MCF 10A (cell line): ENCODE measurements around the gene TPSB2. TPM values are rescaled to one million over a fixed set of nuclear protein-coding genes. Genes with fewer than 3 reads are reported as not detected.

Experiments
- BruUV-seq: library from RNA; stranded (reverse); fragments of 400-500 nt; replicated peaks from 2 replicates; lab custom pipeline; 2021; lab: Mats Ljungman, UMichigan
- CTCF ChIA-PET: fragments of 300-600 bp; sonication (Branson Sonifier 250); formaldehyde crosslinking; extraction: SDS; loops from one replicate; lab custom pipeline; 2021; ENCODE audit warnings: antibody characterized with exemption, inconsistent platforms; lab: Yijun Ruan, JAX
- POLR2A ChIA-PET: fragments of 300-600, 350-650 bp; sonication (Branson Sonifier 250); formaldehyde crosslinking; extraction: SDS; loops from one replicate; lab custom pipeline; 2020; ENCODE audit warnings: antibody characterized with exemption, inconsistent platforms; lab: Yijun Ruan, JAX
- DNase-seq: peaks from one replicate; pipeline ENCODE4 v3.0.0-alpha.2; 2018; ENCODE audit not compliant: unreplicated experiment
- H3K27ac Mint-ChIP-seq: one replicate; pipeline ENCODE4 v1.8.0; 2022; ENCODE audit warnings: mild to moderate bottlenecking, low read depth, mixed read lengths; ENCODE audit not compliant: unreplicated experiment
- H3K27me3 Mint-ChIP-seq: one replicate; pipeline ENCODE4 v1.8.0; 2022; ENCODE audit warnings: mixed read lengths; ENCODE audit not compliant: insufficient read depth, unreplicated experiment
- H3K36me3 Mint-ChIP-seq: one replicate; pipeline ENCODE4 v1.8.0; 2022; ENCODE audit warnings: mild to moderate bottlenecking, moderate library complexity, mixed read lengths; ENCODE audit not compliant: insufficient read depth, unreplicated experiment
- H3K4me1 Mint-ChIP-seq: one replicate; pipeline ENCODE4 v1.8.0; 2022; ENCODE audit warnings: mixed read lengths; ENCODE audit not compliant: insufficient read depth, unreplicated experiment
- H3K4me3 Mint-ChIP-seq: one replicate; pipeline ENCODE4 v1.8.0; 2022; ENCODE audit warnings: mild to moderate bottlenecking, moderate library complexity, mixed read lengths; ENCODE audit not compliant: unreplicated experiment
- H3K9me3 Mint-ChIP-seq: one replicate; pipeline ENCODE4 v1.8.0; 2022; ENCODE audit warnings: mixed read lengths; ENCODE audit not compliant: unreplicated experiment
- intact Hi-C: fragments of 100-400 bp; cut with micrococcal nuclease; formaldehyde crosslinking; loops from 2 replicates; pipeline ENCODE4 v1.14.1; 2022
- total RNA-seq: library from RNA; stranded (reverse); gene quantifications from 2 replicates; pipeline ENCODE4 v1.2.3, GENCODE V29; 2022
- TF ChIP-seq, protein P1 (sequence below): fragments of 200-600 bp; IDR thresholded peaks from one replicate; pipeline ENCODE4 v1.8.0; 2022; ENCODE audit warnings: antibody characterized with exemption, mild to moderate bottlenecking; ENCODE audit not compliant: unreplicated experiment

The TPSB2 gene
- total RNA-seq, 1 experiment from 2014 or later: not detected

DNA sequence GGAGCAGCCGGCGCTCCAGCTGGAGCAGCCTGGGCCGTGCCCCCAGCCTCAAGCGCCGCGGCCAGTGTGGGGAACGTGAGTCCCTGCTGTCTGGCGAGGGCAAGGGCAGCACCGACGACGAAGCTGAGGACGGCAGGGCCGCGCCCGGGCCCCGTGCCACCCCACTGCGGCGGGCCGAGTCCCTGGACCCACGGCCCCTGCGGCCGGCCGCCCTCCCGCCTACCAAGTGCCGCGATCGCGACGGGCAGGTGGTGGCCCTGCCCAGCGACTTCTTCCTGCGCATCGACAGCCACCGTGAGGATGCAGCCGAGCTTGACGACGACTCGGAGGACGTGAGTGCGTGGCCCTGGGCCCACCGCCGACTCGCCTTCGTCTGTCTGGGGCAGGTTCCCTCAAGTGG lies 20.9 kb downstream of the TPSB2 start:
- TF ChIP-seq, protein P1, sequence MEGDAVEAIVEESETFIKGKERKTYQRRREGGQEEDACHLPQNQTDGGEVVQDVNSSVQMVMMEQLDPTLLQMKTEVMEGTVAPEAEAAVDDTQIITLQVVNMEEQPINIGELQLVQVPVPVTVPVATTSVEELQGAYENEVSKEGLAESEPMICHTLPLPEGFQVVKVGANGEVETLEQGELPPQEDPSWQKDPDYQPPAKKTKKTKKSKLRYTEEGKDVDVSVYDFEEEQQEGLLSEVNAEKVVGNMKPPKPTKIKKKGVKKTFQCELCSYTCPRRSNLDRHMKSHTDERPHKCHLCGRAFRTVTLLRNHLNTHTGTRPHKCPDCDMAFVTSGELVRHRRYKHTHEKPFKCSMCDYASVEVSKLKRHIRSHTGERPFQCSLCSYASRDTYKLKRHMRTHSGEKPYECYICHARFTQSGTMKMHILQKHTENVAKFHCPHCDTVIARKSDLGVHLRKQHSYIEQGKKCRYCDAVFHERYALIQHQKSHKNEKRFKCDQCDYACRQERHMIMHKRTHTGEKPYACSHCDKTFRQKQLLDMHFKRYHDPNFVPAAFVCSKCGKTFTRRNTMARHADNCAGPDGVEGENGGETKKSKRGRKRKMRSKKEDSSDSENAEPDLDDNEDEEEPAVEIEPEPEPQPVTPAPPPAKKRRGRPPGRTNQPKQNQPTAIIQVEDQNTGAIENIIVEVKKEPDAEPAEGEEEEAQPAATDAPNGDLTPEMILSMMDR: no peak
- H3K4me1 Mint-ChIP-seq: no peaks in the 10 kb centered on the region
- intact Hi-C loops: no loop called here
- no peak overlapping the region for H3K4me3 Mint-ChIP-seq
- no peak for DNase-seq
- BruUV-seq: no TSS peak
- no peak overlapping the region for H3K27ac Mint-ChIP-seq
- peaks cover 22% of the 10 kb centered on the region for H3K27me3 Mint-ChIP-seq
- no peaks in the 10 kb centered on the region for H3K9me3 Mint-ChIP-seq
- CTCF ChIA-PET: interaction anchor here (0.6 kb wide), 1 partner anchor 234 kb away, joined by 5 read pairs; no protein-coding TSS in a partner anchor
- no peaks in the 10 kb centered on the region for H3K36me3 Mint-ChIP-seq
- POLR2A ChIA-PET: no interaction called here

- ChIA-PET CTCF (interaction anchor here (0.6 to 0.7 kb wide), 2 partner anchors 233 to 355 kb away, joined by 3 to 5 read pairs; no protein-coding TSS in a partner anchor), POLR2A (no interaction called here)
- Mint-ChIP-seq H3K36me3 (no peaks in the 10 kb centered on the region), H3K4me1 (no peaks in the 10 kb centered on the region), H3K27me3 (peaks cover 22% of the 10 kb centered on the region), H3K4me3 (no peak overlapping the region), H3K27ac (no peak overlapping the region), H3K9me3 (no peaks in the 10 kb centered on the region)
- TF ChIP-seq, protein P1: no peak
- no TSS peak for BruUV-seq
- intact Hi-C loops: no loop called here
- DNase-seq: no peak
These were observed 21.6 kb downstream of the TPSB2 start for GRCh38 chr16:1208239-1208830.

- no TSS peak for BruUV-seq
- intact Hi-C loops: no loop called here
- no peaks in the 10 kb centered on the region for H3K36me3 Mint-ChIP-seq
- no peaks in the 10 kb centered on the region for H3K4me1 Mint-ChIP-seq
- TF ChIP-seq, protein P1: no peak
- no peaks in the 10 kb centered on the region for H3K9me3 Mint-ChIP-seq
- ChIA-PET POLR2A (no interaction called here), CTCF (no interaction called here)
- peaks cover 22% of the 10 kb centered on the region for H3K27me3 Mint-ChIP-seq
- no peak overlapping the region for H3K4me3 Mint-ChIP-seq
- no peak for DNase-seq
- no peak overlapping the region for H3K27ac Mint-ChIP-seq
These were observed 23.2 kb downstream of the TPSB2 start for GRCh38 chr16:1206786-1207185.

GRCh38 chr16:1206326-1206725 lies 23.7 kb downstream of the TPSB2 start:
- Mint-ChIP-seq H3K36me3 (no peaks in the 10 kb centered on the region), H3K9me3 (no peaks in the 10 kb centered on the region), H3K27ac (no peak overlapping the region), H3K27me3 (peaks cover 22% of the 10 kb centered on the region), H3K4me3 (no peak overlapping the region), H3K4me1 (no peaks in the 10 kb centered on the region)
- intact Hi-C loops: no loop called here
- ChIA-PET CTCF (no interaction called here), POLR2A (no interaction called here)
- TF ChIP-seq, protein P1: no peak
- DNase-seq: no peak
- no TSS peak for BruUV-seq
